ENCODE data around the gene PRPF40A. TPM values are rescaled to one million over a fixed set of nuclear protein-coding genes. Genes with fewer than 3 reads are reported as not detected.

PRPF40A gene
- total RNA-seq, 1 experiment from 2014 or later, result 127 TPM

- H3K9me3 Mint-ChIP-seq (ENCODE audit: unreplicated experiment), result no peaks in the 10 kb centered on the region
- POLR2A ChIA-PET, result no interaction called here
- DNase-seq, result no peak
- BruUV-seq (replicated peaks), result no TSS peak
- Histone ChIP-seq H3K4me3 (ENCODE audit: low read depth, low read length) (no peak overlapping the region), H3K27me3 (replicated peaks; ENCODE audit: control insufficient read depth, insufficient read depth, low read length) (no peaks in the 10 kb centered on the region), H3K36me3 (ENCODE audit: control insufficient read depth, insufficient read depth, low read length) (no peaks in the 10 kb centered on the region), H3K9me3 (no peaks in the 10 kb centered on the region), H3K4me1 (no peaks in the 10 kb centered on the region)
- H3K27ac Mint-ChIP-seq (ENCODE audit: unreplicated experiment), result no peak overlapping the region
- intact Hi-C loops (cut with micrococcal nuclease; ENCODE audit: unreplicated experiment), result no loop called here
- H3K4me1 Mint-ChIP-seq (ENCODE audit: low read depth, unreplicated experiment), result no peaks in the 10 kb centered on the region
- TF ChIP-seq, protein P1, sequence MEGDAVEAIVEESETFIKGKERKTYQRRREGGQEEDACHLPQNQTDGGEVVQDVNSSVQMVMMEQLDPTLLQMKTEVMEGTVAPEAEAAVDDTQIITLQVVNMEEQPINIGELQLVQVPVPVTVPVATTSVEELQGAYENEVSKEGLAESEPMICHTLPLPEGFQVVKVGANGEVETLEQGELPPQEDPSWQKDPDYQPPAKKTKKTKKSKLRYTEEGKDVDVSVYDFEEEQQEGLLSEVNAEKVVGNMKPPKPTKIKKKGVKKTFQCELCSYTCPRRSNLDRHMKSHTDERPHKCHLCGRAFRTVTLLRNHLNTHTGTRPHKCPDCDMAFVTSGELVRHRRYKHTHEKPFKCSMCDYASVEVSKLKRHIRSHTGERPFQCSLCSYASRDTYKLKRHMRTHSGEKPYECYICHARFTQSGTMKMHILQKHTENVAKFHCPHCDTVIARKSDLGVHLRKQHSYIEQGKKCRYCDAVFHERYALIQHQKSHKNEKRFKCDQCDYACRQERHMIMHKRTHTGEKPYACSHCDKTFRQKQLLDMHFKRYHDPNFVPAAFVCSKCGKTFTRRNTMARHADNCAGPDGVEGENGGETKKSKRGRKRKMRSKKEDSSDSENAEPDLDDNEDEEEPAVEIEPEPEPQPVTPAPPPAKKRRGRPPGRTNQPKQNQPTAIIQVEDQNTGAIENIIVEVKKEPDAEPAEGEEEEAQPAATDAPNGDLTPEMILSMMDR (IDR thresholded peaks at IDR 0.05; ENCODE audit: insufficient read depth in 1 of 2, low read depth in 1 of 2, low read length in 1 of 2, severe bottlenecking in 1 of 2, unreplicated experiment in 1 of 2), result no peak
- peaks cover 7% of the 10 kb centered on the region for H3K36me3 Mint-ChIP-seq (ENCODE audit: insufficient read depth, unreplicated experiment)
- H3K27me3 Mint-ChIP-seq (ENCODE audit: insufficient read depth, unreplicated experiment), result no peaks in the 10 kb centered on the region
- CTCF ChIA-PET, result no interaction called here
- H3K4me3 Mint-ChIP-seq (ENCODE audit: unreplicated experiment), result no peak overlapping the region
Measured at GRCh38 chr2:152606081-152606480, 111.2 kb downstream of the PRPF40A start.

- Histone ChIP-seq H3K9me3 (no peaks in the 10 kb centered on the region), H3K4me3 (ENCODE audit: low read depth, low read length) (no peak overlapping the region), H3K36me3 (ENCODE audit: control insufficient read depth, insufficient read depth, low read length) (no peaks in the 10 kb centered on the region), H3K27me3 (replicated peaks; ENCODE audit: control insufficient read depth, insufficient read depth, low read length) (no peaks in the 10 kb centered on the region), H3K4me1 (no peaks in the 10 kb centered on the region)
- Mint-ChIP-seq H3K27ac (ENCODE audit: unreplicated experiment) (no peak overlapping the region), H3K9me3 (ENCODE audit: unreplicated experiment) (no peaks in the 10 kb centered on the region), H3K4me1 (ENCODE audit: low read depth, unreplicated experiment) (peaks cover 6% of the 10 kb centered on the region), H3K36me3 (ENCODE audit: insufficient read depth, unreplicated experiment) (peaks cover 17% of the 10 kb centered on the region), H3K4me3 (ENCODE audit: unreplicated experiment) (no peak overlapping the region), H3K27me3 (ENCODE audit: insufficient read depth, unreplicated experiment) (no peaks in the 10 kb centered on the region)
- DNase-seq, result no peak
- POLR2A ChIA-PET, result no interaction called here
- TF ChIP-seq, protein P1 (IDR thresholded peaks at IDR 0.05; ENCODE audit: insufficient read depth in 1 of 2, low read depth in 1 of 2, low read length in 1 of 2, severe bottlenecking in 1 of 2, unreplicated experiment in 1 of 2), result no peak
- intact Hi-C loops (cut with micrococcal nuclease; ENCODE audit: unreplicated experiment), result no loop called here
- CTCF ChIA-PET, result interaction anchor here (0.6 kb wide), 1 partner anchor 12 kb away, joined by 3 read pairs; no protein-coding TSS in a partner anchor
- no TSS peak for BruUV-seq (replicated peaks)
Measured at GRCh38 chr2:152603166-152603565, 114.1 kb downstream of the PRPF40A start.

GRCh38 chr2:152602750-152603149 is 114.5 kb downstream of the PRPF40A start:
- Mint-ChIP-seq H3K27ac (ENCODE audit: unreplicated experiment) (no peak overlapping the region), H3K36me3 (ENCODE audit: insufficient read depth, unreplicated experiment) (peaks cover 13% of the 10 kb centered on the region), H3K4me1 (ENCODE audit: low read depth, unreplicated experiment) (peaks cover 6% of the 10 kb centered on the region), H3K4me3 (ENCODE audit: unreplicated experiment) (no peak overlapping the region), H3K9me3 (ENCODE audit: unreplicated experiment) (no peaks in the 10 kb centered on the region), H3K27me3 (ENCODE audit: insufficient read depth, unreplicated experiment) (no peaks in the 10 kb centered on the region)
- H3K4me1 ChIP-seq, result no peaks in the 10 kb centered on the region
- TF ChIP-seq, protein P1 (IDR thresholded peaks at IDR 0.05; ENCODE audit: insufficient read depth in 1 of 2, low read depth in 1 of 2, low read length in 1 of 2, severe bottlenecking in 1 of 2, unreplicated experiment in 1 of 2), result no peak
- intact Hi-C loops (cut with micrococcal nuclease; ENCODE audit: unreplicated experiment), result no loop called here
- no peaks in the 10 kb centered on the region for H3K36me3 ChIP-seq (ENCODE audit: control insufficient read depth, insufficient read depth, low read length)
- CTCF ChIA-PET, result interaction anchor here (0.6 kb wide), 1 partner anchor 12 kb away, joined by 3 read pairs; no protein-coding TSS in a partner anchor
- no TSS peak for BruUV-seq (replicated peaks)
- POLR2A ChIA-PET, result no interaction called here
- no peaks in the 10 kb centered on the region for H3K9me3 ChIP-seq
- H3K27me3 ChIP-seq (replicated peaks; ENCODE audit: control insufficient read depth, insufficient read depth, low read length), result no peaks in the 10 kb centered on the region
- H3K4me3 ChIP-seq (ENCODE audit: low read depth, low read length), result no peak overlapping the region
- no peak for DNase-seq

Other genes starting within 250 kb of the PRPF40A start
- 33.1 and 41.4 TPM in 2 replicates for gene ARL6IP6, start 1.2 kb upstream of the PRPF40A start, total RNA-seq (2022)